Stimulated activated CD4-positive, alpha-beta T cell treated with anti-CD3 and anti-CD28 coated beads, Interleukin-4, amount 100 ng/mL, for 1 hour (primary cell): Measurements from ENCODE around the gene THOC1.

Experiments
- DNase-seq: peaks from one replicate; pipeline ENCODE4 v3.0.0-alpha.2; 2020

The THOC1 gene

DNA sequence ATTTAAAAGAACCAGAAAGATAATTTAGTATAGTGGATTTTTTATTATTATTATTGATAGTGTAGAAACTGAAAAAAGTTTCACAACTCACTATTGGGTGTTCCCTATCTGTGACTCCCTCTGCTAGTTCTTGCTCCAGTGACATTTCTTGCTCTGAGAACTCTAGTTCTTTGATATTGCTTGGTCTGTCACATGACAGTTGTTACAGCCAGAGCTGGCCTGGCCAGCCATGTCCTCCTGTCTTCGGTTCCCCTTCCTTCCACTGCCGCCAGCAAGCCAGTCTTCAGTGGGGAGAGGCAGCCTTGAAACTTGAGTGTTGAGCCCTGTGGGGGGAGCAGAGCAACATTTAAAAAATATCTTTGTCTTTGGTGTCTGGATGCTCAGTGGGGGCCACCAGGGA, 7.6 kb upstream of the THOC1 start:
- DNase-seq = no peak

DNA sequence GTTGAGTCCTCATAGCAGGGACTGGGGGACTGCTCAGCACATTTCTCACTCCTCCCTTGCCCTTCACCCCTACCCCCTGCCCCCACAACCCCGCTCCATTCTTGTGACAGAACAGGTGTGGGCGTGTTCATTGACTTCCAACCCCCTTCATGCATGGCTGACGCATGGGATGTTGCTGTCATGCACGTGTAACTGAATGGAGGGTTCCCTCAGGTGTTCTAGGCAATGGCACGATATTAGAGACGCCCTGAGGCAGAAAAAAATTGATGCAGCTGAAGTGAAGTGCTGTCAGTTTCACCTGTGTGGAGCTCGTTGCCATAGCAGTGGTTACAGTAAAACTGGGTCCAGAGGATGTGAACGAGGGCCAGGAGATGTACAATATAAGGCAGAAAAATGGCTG, 6.5 kb upstream of the THOC1 start:
- DNase-seq = no peak

DNA sequence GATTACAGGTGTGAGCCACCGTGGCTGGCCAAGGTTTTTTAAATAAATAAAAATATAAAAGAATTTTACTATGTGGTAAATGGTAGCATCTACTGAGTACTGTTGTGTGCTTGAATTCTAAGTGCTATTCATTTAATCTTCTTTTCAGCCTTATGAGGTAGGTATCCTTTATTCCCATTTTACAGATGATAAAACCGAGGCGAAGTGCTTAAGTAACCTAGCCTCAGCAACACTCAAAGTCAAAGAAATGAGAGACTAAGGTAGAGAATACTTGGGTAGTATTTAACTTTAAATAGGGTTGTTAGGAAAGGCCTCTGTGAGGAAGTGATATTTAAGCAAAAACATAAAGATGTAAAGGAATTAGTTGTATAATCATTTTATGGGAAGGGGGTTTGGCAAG, 5.7 kb upstream of the THOC1 start:
- no peak for DNase-seq

DNA sequence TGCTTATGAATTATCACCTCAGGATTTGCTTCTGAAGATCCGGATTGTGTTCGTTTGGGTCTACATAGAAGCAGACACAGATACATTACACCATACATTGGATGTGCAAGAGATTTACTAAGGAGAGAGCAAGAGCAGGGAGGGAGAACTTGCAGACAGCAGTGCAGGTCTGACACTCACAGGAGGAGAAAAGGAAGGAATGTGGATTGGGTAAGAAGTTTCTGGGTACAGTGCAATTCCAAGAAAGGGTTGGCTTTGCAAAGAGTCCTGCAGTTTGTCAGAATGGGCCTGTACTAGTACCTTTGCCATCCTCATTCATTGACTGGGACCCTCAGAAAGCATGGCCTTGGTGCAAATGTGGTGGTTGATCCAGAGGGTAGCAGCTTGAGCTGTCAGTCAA, 4.8 kb upstream of the THOC1 start:
- no peak for DNase-seq

- no peak for DNase-seq
Observed at GRCh38 chr18:269480-270095, 1.7 kb upstream of the THOC1 start.

DNA sequence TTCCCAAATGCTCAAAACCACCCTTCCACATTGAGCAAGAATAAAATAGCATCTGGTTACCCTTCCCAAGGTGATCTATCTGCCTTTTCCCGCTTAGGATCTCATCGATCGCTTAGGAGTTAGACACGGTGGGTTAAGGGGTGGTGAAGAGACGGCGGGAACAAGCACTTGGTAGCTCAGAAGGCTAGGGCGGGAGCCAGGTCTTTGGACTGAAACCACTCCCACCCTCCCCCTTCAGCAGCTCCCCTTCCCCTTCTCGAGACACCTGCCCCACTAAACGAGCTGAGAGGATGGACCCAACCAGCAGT, 513 bp downstream of the THOC1 start:
- no peak for DNase-seq

- no peak for DNase-seq
Observed at GRCh38 chr18:261398-262073, 6.3 kb downstream of the THOC1 start.

DNA sequence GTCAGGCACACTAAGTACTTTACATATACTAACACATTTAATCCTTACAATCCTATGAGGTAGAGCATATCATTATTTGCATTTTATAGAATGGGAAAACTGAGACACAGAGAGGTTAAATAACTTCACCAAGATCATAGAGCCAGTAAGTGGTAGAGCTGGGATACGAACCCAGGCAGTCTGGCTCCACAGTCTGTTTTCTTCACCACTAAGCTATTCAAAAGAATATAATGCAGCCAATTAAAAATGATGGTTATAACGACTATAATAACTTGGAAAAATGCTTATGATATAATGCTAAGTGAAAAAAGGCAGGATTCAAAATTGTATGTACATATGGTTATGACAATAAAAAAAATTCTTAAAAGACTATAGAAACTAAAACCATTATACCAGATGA, 7.3 kb downstream of the THOC1 start:
- no peak for DNase-seq

DNA sequence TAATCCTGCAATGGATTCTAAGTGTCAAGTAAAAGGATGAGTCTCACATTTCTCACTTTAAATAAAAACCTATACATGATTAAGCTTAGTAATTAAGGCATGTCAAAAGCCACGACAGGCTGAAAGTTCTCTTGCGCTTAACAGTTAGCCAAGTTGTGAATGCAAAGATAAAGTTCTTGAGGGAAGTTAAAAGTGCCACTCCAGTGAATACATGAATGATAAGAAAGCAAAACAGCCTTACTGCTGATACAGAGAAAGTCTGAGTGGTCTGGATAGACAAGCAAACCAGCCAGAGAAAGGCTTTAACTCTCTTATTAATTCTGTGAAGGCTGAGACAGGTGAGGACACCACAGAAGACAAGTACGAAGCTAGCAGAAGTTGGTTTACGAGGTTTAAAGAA, 12.7 kb downstream of the THOC1 start:
- DNase-seq = no peak

DNA sequence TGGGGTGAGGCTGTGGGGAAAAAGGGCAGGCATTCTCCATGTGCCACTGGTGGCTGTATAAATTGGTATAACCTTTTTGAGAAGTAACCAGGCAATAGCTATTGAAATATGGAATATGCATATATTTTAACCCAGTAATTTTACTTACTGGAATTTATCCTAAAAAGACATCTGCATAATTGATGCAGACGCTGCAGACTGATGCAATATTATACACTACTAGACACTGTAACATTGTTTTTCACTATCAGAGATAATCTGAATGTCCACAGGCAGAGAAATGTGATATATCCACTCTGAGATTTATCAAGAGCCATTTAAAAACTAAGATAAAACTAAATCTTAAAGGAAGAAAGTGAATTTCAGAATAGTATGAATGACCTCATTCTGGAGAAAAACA, 14.7 kb downstream of the THOC1 start:
- no peak for DNase-seq

- no peak for DNase-seq
Observed at GRCh38 chr18:251572-251971, 16.3 kb downstream of the THOC1 start.

- DNase-seq = no peak
Observed at GRCh38 chr18:250685-251084, 17.2 kb downstream of the THOC1 start.

DNA sequence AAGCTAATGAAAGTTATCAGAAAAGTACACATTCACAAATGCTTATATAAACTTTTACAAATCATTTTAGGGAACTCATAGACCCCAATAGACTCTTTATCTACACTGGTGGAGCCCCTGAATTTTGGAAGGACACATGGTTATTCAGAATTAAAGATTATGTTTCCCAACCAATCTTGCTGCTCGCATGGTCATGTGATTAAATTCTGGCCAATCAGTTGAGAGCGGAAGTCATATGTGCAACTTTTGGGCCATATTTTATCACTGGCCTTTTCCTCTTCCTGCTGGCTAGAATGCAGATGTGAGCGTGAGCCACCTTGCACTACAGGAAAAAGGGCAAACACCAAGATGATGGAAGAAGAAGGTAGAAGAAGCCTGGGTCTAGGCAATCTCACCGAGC, 19.8 kb downstream of the THOC1 start:
- no peak for DNase-seq

DNA sequence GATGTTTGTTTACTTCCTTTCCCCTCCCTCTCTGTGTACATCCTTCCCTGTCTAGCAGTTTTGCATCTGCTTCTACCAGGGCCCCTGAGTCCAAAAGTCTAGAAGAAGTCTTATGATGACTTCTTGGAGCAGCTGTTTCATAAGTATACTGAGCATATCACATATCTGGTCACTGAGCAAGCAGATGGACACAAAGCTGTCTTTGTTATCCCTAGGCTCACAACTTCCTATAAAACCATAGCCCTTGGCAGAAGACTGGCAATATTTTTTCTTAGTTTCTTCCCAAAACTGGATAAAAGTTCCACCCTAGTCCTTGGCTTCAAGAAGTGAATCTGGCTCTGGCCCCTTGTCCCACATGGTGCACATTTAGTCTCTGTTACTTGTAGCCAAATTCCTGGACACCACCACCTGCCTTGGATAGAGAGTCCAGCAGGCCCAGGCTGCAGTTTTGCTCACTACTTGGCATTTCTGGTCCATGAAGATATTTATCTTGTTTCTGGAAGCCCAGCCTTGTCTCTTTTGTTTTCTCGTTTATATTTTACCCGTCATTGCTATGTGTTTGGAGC, 22.5 kb downstream of the THOC1 start:
- DNase-seq = no peak

DNA sequence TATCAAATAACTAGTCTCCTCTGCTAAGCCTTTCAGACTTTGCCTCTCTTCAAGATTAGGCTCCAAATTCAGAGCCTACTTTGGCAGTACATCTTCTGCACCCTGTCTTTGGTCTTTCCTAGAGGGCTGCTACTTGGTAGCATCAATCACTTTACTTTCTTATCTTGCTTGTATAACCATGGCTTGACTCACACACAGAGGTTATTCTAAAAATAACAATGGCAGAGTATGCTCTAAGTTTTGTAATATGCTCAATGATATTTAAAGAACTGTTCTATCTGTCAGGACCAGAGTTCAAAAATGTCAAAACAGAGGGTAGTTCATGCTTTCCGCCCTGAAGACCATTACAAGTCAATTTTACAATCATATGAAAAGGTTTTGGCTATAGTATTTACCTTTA, 27.7 kb downstream of the THOC1 start:
- no peak for DNase-seq

GRCh38 chr18:231563-231962, 36.3 kb downstream of the THOC1 start:
- no peak for DNase-seq

DNA sequence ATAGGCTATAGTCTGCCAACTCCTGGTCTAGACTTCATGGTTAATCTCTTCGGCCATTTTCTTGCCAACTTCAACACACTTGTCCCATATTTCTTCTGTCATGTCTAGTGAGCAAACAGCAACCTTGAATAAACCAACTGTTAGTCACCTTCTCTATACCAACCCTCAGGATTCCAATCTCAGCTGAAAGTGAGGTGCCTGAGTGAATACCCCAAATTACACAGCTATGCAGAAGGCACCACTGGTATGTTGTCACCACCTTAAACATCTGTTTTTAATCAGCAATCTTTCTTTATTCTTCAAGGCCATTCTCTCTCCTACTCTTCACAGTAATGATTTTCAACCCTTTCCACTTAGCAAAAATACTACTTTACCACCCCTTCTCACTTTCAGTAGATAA, 39.3 kb downstream of the THOC1 start:
- no peak for DNase-seq

DNA sequence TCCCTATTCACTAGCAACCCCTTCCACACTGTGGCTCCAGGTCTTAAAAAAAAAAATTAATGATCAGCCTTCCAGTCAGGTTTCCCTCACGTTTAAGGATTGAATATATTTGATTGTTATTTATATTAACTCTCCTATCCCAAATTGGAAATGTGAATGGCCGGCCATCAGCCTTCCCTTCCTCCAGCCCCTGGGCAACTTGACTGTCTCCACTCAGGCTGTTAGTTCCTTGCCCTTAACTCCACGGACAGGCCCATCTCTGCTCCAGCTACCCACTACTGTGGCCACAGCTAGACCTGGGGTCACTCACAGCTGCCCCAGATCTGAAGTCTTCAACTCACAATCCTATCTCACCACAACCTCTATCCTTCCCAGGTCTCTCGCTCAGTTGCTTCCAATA, 39.9 kb downstream of the THOC1 start:
- no peak for DNase-seq

DNA sequence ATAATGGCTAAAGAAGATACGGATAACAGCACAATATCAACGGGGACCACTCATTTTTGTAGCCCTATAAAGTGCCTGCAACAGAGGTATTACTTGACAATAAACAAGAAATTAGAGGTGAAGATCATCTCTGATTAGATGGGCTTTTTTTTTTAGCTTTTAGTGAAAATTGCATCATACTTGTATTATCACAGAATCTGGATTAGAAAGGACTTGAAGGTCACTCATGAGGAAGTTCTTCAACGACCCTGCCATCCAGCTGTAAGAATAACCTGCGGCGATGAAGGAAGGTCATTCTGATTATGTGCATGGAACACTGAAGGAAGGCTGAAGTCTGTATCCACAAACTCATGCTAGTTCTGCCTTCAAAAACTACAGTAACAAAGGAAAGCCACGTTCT, 40.5 kb downstream of the THOC1 start:
- no peak for DNase-seq

- no peak for DNase-seq
Observed at GRCh38 chr18:225745-226144, 42.1 kb downstream of the THOC1 start.

DNA sequence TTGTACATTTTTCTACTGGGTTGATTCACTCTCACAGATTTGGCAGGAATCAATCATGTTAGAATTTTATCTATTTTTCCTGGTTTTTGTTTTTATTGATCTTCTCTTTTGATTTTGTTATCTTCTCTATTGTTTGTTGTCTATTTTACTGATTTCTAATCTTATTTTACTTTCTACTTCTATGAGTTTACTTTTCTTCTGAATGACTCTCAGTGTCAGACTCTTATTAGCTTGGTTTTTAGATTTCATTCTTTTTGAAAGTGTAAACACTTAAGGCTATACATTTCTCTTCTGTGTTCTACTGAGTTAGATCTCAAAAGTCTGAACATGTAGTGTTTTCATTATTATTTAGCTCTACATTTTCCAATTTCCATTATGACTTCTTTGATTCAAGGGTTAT, 47.1 kb downstream of the THOC1 start:
- no peak for DNase-seq

GRCh38 chr18:217532-218336, 50.1 kb downstream of the THOC1 start:
- no peak for DNase-seq

DNA sequence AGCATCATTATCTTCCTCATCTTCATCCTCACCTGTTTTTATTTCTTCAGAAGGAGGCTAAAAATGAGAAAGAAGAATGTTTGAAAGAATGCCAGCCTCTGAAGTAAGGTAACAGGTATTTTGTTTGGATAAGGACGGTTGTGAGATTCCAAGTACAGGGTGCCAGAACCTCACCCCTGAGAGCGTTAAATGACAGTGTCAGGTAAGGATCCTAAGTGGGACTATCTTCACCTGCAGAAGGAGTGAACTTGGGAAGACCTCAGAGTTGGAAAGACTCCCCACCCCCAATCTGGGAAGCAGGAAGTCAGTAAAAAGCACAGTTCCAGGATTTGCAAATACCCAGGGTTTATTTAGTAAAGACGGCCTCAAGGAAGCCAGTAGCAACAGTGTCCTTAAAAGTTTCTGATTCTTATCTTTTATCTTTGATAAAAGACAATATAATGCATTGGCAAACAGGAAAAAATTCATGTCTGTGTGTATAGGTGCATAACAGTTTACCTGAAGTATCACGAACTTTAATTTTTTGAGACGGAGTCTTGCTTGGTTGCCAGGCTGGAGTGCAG, 52.3 kb downstream of the THOC1 start:
- no peak for DNase-seq

DNA sequence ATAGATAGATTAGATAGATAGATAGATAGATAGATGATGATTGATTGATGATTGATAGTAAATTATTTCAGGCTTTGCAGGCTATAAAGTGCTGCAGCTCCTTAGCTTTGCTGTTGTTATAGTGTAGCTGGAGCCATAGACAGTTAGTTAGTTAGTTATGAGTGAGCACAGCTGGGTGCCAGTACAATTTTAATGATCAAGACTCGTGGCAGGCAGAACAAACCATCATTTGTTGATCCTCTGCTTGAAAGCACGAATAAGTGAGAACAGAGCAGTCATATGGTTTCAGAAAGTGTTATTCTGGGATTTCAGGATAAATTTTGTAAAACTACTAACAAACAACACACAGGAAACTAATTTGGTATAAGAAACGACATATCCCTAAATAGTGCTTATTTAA, 53.9 kb downstream of the THOC1 start:
- no peak for DNase-seq
